Effector memory CD8-positive, alpha-beta T cell (primary cell): Measurements from ENCODE around the gene C1orf159.
"Not testable (repeated sequence)": the region's sequence is repeated elsewhere in the genome, so short reads cannot be mapped to it uniquely, and the experiment has no call there.

Experiments used
- ATAC-seq: fragments of 150-1000 bp; cut with Tn5 transposase; replicated peaks from 2 replicates; pipeline ENCODE4 v1.10.0; 2021; ENCODE audit warnings: mild to moderate bottlenecking, moderate library complexity
- DNase-seq, 3 experiments: peaks; one replicate each; pipeline ENCODE4 v3.0.0; 2021
- H3K27ac Mint-ChIP-seq, 2 donors: one replicate each; pipeline ENCODE4 v1.8.0; 2022; ENCODE audit warnings: mild to moderate bottlenecking in 2 of 2, mixed read lengths in 2 of 2, moderate library complexity in 2 of 2
- H3K27me3 Mint-ChIP-seq, 2 donors: one replicate each; pipeline ENCODE4 v1.8.0; 2022; ENCODE audit warnings: mixed read lengths in 2 of 2
- H3K36me3 Mint-ChIP-seq: one replicate; pipeline ENCODE4 v1.8.0; 2022; ENCODE audit warnings: mild to moderate bottlenecking, moderate library complexity, mixed read lengths; ENCODE audit not compliant: insufficient read depth
- H3K4me1 Mint-ChIP-seq, 2 donors: one replicate each; pipeline ENCODE4 v1.8.0; 2022; ENCODE audit warnings: low read depth in 2 of 2, mixed read lengths in 2 of 2
- H3K4me3 Mint-ChIP-seq, 2 donors: one replicate each; pipeline ENCODE4 v1.8.0; 2022; ENCODE audit warnings: mild to moderate bottlenecking in 2 of 2, mixed read lengths in 2 of 2, moderate library complexity in 2 of 2
- H3K9me3 Mint-ChIP-seq, 2 donors: one replicate each; pipeline ENCODE4 v1.8.0; 2022; ENCODE audit warnings: mixed read lengths in 2 of 2

C1orf159 gene

DNA sequence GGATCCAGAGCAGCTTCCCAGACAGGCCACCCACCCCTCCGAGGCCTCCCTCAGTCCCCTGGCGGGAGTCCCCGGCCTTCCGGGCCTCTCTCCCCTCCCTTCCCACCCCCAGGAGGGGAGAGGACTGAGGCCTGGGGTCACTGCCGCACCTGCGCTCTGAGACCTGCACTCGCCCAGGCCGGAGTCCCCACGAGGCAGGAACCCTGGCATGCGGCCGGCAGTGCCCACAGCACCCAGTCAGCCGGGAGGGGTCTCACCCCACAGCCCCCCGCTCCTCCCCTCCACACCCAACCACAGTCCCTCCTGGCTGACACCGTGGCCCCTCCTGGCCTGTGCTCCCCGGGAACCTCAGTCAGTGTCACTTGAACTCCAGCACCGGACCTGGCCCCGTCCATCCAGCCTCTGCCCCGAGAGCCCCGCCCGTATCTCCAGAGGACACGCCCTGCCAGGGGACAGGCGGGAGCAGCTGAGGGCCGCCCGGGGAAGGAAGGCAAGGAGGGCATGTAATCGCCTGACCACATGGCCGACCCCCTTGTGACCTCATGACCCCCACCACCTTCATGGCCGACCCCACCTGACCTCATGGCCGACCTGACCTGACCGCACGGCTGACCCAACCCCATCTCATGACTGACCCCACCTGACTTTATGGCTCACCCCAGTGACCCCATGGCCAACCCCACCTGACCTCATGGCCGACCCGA, 29.1 kb upstream of the C1orf159 start:
- no peaks in the 10 kb centered on the region for H3K4me1 Mint-ChIP-seq
- H3K27ac Mint-ChIP-seq: peak overlapping the region in 1 of 2 donors; percentile 75
- no peaks in the 10 kb centered on the region for H3K9me3 Mint-ChIP-seq
- no peak for ATAC-seq
- no peak overlapping the region for H3K4me3 Mint-ChIP-seq
- H3K27me3 Mint-ChIP-seq: no peaks in the 10 kb centered on the region
- no peak for DNase-seq
- H3K36me3 Mint-ChIP-seq: peaks cover 2% of the 10 kb centered on the region

DNA sequence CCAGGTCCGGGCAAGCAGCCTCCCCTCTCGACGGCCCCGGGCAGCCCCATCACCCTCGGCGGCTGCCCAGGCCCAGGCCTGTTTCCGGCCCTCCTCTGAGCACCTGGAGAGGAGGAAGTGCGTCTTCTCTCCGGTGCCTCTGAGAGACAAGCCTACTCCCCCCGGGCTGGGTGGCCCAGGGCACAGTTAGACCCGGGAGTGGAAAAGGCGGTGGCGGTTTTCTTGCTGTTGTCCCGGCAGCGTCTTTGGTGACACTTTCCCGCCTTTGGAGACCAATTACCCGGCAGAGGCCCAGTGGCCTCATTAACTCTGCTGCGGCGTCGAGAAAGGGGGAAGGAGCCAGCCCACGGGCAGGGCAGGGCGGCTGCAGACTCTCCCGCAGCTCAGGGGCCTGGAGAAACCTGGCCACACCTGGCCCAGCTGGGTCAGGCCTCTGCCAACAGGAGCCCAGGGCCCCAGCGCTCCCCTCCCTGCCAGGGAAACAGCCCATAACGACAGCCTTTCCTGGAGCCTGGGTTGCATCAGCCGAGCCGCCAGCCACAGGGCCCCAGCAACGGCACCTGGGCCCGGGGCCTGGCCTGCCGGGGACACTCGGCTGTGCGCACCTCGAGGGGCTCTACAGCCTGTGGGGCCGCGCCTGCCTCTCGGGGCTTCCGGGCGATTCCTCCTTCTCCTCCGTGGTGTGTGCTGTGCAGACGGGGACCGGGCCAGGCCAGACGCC, 28.4 kb upstream of the C1orf159 start:
- no peaks in the 10 kb centered on the region for H3K9me3 Mint-ChIP-seq

DNA sequence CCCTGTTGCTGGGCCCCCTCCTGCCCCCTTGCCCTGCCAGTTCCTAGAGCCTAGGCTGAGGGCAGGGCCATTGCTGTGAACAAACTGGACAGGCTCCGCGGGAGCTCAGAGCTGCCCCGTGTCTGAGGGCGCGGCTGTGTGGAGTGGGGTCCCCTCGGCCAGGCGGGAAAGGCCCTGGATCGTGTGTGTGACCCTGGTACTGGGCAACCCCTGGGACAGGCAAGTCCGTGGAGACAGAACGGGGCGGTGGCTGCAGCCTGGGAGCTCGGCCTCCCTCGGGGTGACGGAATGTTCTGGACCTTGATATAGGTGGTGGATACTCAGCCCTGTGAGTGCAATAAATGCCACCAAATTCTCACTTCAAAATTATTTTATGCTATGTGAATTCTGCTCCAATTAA, 27.7 kb upstream of the C1orf159 start:
- no peak overlapping the region for H3K4me3 Mint-ChIP-seq
- peak overlapping the region in 1 of 2 donors; percentile 66 for H3K27ac Mint-ChIP-seq
- H3K4me1 Mint-ChIP-seq: peaks cover 0 to under 1% of the 10 kb centered on the region in 2 donors

More for the DNA sequence above, 28.4 kb upstream of the C1orf159 start:
- Mint-ChIP-seq H3K4me1 (no peaks in the 10 kb centered on the region), H3K4me3 (no peak overlapping the region), H3K27me3 (no peaks in the 10 kb centered on the region), H3K36me3 (peaks cover 2% of the 10 kb centered on the region), H3K27ac (peak overlapping the region in 1 of 2 donors; percentile 66)
- ATAC-seq (peak; percentile 93), DNase-seq (peak in 2 of 3 experiments; percentile 46)

DNA sequence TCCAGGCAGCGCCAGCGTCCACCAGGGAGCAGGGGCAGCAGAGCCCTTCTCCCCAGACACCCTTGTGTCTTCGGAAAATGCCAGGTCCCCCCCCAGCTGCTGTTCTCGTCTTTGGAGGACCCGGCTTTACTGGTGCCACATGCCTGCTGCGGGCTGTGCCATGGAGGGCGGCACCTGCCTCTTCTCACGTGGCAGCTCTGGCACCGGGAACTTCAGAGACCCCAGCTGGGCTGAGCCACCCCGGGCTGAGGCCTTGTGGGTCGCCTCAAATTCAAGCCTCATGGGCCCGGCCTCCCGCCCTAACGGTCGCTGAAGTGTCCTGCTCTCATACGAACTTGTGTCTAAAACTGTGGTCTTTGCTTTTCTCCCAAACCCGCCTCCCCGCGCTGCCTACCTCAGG, 27.0 kb upstream of the C1orf159 start:
- Mint-ChIP-seq H3K27ac (peak overlapping the region in 1 of 2 donors; percentile 66), H3K4me3 (no peak overlapping the region), H3K27me3 (no peaks in the 10 kb centered on the region), H3K9me3 (no peaks in the 10 kb centered on the region), H3K36me3 (no peaks in the 10 kb centered on the region), H3K4me1 (peaks cover 0 to 6% of the 10 kb centered on the region in 2 donors)
- DNase-seq: no peak
- no peak for ATAC-seq

More for the DNA sequence above, 27.7 kb upstream of the C1orf159 start:
- DNase-seq (no peak), ATAC-seq (no peak)
- Mint-ChIP-seq H3K36me3 (peaks cover 2% of the 10 kb centered on the region), H3K27me3 (no peaks in the 10 kb centered on the region), H3K9me3 (no peaks in the 10 kb centered on the region)

DNA sequence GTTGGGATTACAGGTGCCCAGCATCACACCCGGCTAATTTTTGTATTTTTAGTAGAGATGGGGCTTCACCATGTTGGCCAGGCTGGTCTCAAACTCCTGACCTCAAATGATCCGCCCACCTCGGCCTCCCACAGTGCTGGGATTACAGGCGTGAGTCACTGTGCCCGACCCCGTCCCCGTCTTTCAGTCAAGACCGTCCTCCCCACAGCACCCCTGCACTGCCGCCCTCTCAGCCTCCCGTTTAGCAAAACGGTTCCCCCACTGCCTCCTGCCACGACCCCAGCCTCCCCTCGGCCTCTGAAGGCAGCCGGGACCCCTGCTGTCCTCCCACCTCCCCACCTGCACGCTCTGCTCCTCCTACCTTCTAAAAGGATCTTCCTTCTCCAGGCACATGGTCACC, 26.5 kb upstream of the C1orf159 start:
- not testable (repeated sequence) for H3K4me3 Mint-ChIP-seq, H3K9me3 Mint-ChIP-seq, DNase-seq, H3K36me3 Mint-ChIP-seq, H3K27me3 Mint-ChIP-seq, ATAC-seq, H3K4me1 Mint-ChIP-seq
- peak overlapping the region in 1 of 2 donors; percentile 66 for H3K27ac Mint-ChIP-seq

DNA sequence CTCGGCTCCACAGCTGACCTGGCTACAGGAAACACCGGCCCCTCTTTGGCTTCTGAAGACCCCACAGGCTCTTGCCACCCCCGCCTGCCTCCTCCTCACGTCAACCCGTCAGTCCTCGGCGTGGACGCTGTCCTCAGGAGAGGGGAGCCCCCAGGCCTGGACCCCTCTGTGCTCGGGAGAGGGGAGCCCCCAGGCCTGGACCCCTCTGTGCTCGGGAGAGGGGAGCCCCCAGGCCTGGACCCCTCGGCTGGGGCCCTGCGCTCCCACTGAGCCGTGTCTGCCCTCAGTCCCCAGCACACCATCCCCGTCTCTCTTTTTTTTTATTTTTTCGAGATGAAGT, 26.0 kb upstream of the C1orf159 start:
- DNase-seq (no peak), ATAC-seq (no peak)
- peak overlapping the region in 1 of 2 donors; percentile 66 for H3K27ac Mint-ChIP-seq
- no peak overlapping the region for H3K4me3 Mint-ChIP-seq
- H3K36me3 Mint-ChIP-seq: no peaks in the 10 kb centered on the region
- H3K4me1 Mint-ChIP-seq: peaks cover 0 to 10% of the 10 kb centered on the region in 2 donors
- H3K9me3 Mint-ChIP-seq: no peaks in the 10 kb centered on the region
- H3K27me3 Mint-ChIP-seq: no peaks in the 10 kb centered on the region

DNA sequence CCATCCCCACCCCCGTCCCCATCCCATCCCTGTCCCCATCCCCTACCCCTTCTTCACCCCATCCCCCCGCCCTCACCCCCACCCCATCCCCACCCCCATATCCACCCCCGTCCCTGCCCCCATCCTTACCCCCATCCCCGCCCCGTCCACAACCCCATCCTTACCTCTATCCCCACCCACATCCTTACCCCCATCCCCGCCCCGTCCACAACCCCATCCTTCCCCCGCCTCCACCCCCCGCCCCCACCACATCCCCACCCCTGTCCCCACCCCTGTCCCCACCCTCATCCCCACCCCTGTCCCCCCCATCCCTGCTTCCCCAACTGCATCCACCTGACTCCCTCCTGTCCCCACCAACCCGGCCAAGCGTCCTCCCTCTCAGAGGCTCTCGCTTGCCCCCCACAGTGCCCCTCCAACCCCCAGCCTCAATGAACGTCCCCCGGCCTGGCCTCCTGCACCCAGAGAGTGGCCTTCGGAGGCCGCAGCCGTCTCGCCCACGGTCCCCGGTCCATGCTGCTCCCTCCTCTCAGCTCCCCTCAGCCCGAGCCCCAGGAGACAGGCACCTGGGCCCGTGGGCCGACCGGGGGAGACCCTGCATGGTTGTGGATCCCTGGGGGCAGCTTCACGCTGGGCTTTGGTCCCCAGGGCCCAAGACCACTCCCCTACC, 25.5 kb upstream of the C1orf159 start:
- H3K4me1 Mint-ChIP-seq: peaks cover 0 to 10% of the 10 kb centered on the region in 2 donors

DNA sequence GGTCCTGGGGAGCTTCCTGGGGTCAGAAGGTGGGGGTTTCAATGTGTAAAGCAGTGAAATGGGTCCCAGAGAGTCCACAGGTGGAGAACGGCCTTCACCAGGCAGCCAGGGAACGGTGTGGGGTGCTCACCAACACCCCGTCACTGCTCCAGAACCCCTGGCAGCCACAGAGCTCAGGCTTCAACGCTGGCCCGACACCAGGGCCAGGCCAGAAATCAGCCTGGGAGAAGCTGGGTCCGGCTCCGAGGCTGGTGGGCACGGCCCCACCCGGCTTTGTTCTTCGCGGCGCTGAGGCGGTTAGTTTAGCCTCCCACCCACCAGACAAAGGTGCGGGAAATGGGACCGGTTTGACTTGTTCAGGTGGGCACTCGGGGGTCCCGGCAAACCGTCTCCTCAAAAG, 24.8 kb upstream of the C1orf159 start:
- no peak for ATAC-seq
- no peak overlapping the region for H3K4me3 Mint-ChIP-seq

More for the DNA sequence above, 25.5 kb upstream of the C1orf159 start:
- H3K4me3 Mint-ChIP-seq: no peak overlapping the region
- no peak overlapping the region for H3K27ac Mint-ChIP-seq
- ATAC-seq (no peak), DNase-seq (no peak)
- H3K9me3 Mint-ChIP-seq: no peaks in the 10 kb centered on the region
- H3K36me3 Mint-ChIP-seq: no peaks in the 10 kb centered on the region
- H3K27me3 Mint-ChIP-seq: no peaks in the 10 kb centered on the region

DNA sequence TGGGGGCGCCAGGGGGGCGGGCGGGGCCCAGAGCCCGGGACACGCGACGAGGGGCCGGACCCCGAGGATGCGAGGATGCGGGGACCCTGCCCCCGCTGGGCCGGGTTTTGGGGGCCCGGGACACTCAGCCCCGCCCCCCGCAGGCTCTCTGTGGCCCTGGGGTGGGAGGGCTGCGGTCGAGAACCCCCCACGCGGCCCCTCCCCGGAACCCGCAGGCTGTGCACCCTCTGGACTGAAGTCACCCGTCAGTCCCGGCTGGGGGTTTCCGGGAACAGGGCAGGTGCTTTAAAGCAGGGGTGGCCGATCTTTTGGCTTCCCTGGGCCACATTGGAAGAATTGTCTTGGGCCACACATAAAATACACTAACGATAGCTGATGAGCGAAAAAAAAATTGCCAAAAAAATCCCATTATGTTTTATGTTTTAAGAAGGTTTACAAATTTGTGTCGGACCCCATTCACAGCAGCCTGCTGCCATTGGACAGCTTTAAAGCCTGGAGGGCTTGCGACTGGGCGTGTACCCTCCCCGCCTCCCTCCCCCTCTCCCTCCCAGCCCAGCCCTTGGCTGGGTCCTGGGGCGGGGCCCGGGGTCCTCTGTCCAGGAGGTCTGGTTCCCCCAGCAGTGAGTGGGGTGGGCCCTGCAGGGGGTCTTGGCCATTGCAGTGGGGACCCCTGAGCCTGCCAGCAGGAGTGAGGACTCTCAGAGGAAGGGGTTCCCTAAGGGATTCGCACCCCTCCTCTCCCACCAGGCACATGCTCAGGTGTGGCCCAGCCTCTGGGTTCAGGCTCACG, 21.6 kb upstream of the C1orf159 start:
- H3K9me3 Mint-ChIP-seq: no peaks in the 10 kb centered on the region
- H3K27me3 Mint-ChIP-seq: no peaks in the 10 kb centered on the region
- peaks cover 0 to 12% of the 10 kb centered on the region in 2 donors for H3K4me1 Mint-ChIP-seq
- peak overlapping the region in 1 of 2 donors; percentile 80 for H3K27ac Mint-ChIP-seq
- H3K4me3 Mint-ChIP-seq: peak overlapping the region; percentile 68 to 70
- H3K36me3 Mint-ChIP-seq: no peaks in the 10 kb centered on the region
- peak; percentile 95 for ATAC-seq
- DNase-seq: peak; percentile 58 to 73 (median 71)

More for the DNA sequence above, 24.8 kb upstream of the C1orf159 start:
- no peaks in the 10 kb centered on the region for H3K9me3 Mint-ChIP-seq
- H3K4me1 Mint-ChIP-seq: peaks cover 0 to 12% of the 10 kb centered on the region in 2 donors
- no peaks in the 10 kb centered on the region for H3K36me3 Mint-ChIP-seq
- H3K27ac Mint-ChIP-seq: no peak overlapping the region
- DNase-seq: no peak
- H3K27me3 Mint-ChIP-seq: no peaks in the 10 kb centered on the region

DNA sequence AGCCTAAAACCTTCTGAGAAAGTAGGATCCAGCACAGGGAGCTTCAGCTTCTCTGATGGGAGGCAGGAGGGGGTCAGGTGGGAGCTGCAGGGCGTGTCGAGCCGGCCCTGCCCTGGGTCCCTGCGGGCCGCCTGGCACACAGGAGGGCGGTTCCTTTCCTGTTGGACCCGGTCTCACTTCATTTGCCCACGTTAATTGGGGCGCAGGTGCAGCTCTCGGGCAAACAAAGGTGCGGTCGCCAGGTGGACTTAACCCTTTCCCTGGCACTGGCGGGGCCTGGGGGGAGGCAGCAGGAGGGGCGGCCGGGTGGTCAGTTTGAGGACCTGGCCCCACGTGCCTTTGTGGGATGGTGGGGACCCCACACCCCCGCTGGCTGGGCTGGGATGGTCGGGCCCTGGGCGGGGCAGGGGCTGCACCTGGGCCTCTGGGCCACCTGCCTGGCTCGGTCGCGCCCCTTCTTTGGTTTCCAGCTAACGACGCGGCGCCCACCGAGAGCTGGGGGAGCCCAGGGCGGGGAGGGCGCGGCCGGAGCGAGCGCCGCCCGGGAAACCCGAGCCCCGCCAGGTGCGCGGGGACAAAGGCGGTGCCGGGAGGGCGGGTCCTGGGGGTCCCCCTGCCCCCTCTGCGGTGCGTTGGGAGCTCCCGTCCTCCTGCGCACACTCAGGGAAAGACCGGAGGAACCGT, 20.8 kb upstream of the C1orf159 start:
- H3K27me3 Mint-ChIP-seq: no peaks in the 10 kb centered on the region
- peak overlapping the region in 1 of 2 donors; percentile 76 for H3K27ac Mint-ChIP-seq
- DNase-seq: no peak
- H3K4me1 Mint-ChIP-seq: peaks cover 0 to 12% of the 10 kb centered on the region in 2 donors
- no peaks in the 10 kb centered on the region for H3K9me3 Mint-ChIP-seq
- H3K4me3 Mint-ChIP-seq: peak overlapping the region; percentile 61 to 68
- no peaks in the 10 kb centered on the region for H3K36me3 Mint-ChIP-seq
- ATAC-seq: peak; percentile 31

DNA sequence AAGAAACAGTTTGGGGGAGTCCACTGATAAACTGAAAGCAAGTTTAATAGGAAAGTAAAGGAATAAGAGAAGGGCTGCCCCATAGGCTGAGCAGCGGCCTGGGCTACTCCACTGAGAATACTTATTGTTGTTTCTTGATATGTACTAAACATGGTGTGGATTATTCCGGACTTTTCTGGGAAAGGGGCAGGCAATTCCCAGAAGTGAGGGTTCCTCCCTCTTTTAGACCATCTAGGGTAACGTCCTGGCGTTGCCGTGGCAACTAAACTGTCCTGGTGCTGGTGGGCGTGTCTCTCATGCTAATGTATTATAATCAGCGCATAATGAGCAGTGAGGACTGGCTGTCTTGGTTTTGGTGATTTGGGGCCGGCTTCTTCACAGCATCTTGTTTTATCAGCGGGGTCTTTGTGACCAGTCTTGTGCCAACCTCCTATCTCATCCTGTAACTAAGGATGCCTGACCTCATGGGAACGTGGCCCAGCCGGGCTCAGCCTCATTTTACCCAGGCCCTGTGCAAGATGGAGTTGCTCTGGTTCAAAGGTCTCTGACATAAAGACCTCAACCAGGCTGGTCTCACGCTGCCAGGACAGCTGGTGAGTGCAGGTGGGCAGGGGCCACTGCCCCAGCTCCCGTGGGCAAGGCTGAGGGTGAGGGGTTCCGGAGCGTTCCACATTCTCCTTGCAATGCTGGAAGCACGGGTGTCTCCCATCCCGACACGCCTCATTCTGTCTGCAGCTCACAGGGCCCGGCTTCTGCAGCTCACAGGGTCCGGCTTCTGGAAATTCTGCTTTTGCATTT, 19.6 kb upstream of the C1orf159 start:
- no peak for ATAC-seq
- peak overlapping the region; percentile 61 to 62 for H3K4me3 Mint-ChIP-seq
- H3K9me3 Mint-ChIP-seq: no peaks in the 10 kb centered on the region
- H3K27me3 Mint-ChIP-seq: no peaks in the 10 kb centered on the region
- no peak for DNase-seq
- no peaks in the 10 kb centered on the region for H3K36me3 Mint-ChIP-seq
- H3K4me1 Mint-ChIP-seq: peaks cover 0 to 12% of the 10 kb centered on the region in 2 donors
- peak overlapping the region in 1 of 2 donors; percentile 76 for H3K27ac Mint-ChIP-seq

DNA sequence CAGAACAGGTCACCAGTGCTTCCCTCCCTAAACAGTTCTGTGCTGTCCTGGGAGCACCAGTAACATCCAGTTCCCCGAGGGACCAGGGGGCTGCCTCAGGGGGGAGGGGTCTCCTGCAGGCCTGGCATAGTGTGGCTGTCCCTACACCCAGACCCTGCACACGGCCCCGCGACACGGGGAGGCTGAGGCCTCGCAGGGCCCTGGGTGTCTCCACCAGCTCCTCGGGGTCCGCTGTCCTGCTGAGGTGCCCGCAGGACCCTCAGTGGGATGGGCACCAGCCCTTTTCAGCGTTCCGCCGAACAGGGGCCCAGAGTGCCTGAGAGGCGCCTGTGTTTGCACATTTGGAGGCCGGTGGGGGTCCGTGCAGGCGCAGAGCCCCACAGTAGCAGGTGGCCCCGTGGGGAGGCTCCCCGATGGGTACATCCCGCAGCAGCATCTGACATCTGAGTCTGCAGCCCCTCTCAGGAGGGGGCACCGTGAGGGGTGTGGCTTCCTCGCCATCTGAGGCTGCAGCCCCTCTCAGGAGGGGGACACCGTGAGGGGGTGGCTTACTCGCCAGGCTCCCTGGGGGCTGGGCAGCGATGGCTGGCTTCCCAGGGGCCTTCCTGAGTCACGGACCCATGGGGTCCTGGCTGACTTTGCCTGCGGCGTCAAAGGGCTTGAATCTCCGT, 18.5 kb upstream of the C1orf159 start:
- Mint-ChIP-seq H3K4me1 (peaks cover 0 to 12% of the 10 kb centered on the region in 2 donors), H3K36me3 (no peaks in the 10 kb centered on the region), H3K9me3 (no peaks in the 10 kb centered on the region), H3K4me3 (no peak overlapping the region), H3K27me3 (no peaks in the 10 kb centered on the region), H3K27ac (no peak overlapping the region)
- no peak for DNase-seq
- no peak for ATAC-seq
